GM23338 (cell line): ENCODE data around the gene CACNA2D3. TPM values are rescaled to one million over a fixed set of nuclear protein-coding genes. Genes with fewer than 3 reads are reported as not detected.

Experiments
- ATAC-seq: fragments of 200-7000 bp; cut with Tn5 transposase; 3 replicates; pipeline ENCODE4 v1.9.1; 2020
- DNase-seq: peaks from one replicate; pipeline ENCODE4 v3.0.0-alpha.2; 2015; ENCODE audit warnings: low spot score
- H2AFZ ChIP-seq: fragments of 200-600 bp; sonication (generic); 2 replicates; pipeline ENCODE4 v1.8.0; 2016; ENCODE audit warnings: antibody characterized with exemption, mild to moderate bottlenecking, moderate library complexity
- H3F3A ChIP-seq: fragments of 200-600 bp; sonication (generic); replicated peaks from 2 replicates; pipeline ENCODE4 v1.8.0; 2017; ENCODE audit warnings: antibody characterized with exemption, mixed run types, low read depth
- H3K27ac ChIP-seq: fragments of 200-600 bp; sonication (generic); 2 replicates; pipeline ENCODE4 v1.6.1; 2016; ENCODE audit warnings: low read depth
- H3K27me3 ChIP-seq: fragments of 200-600 bp; sonication (generic); 2 replicates; pipeline ENCODE4 v1.8.0; 2016; ENCODE audit warnings: mild to moderate bottlenecking, mixed run types, moderate library complexity; ENCODE audit not compliant: insufficient read depth
- H3K36me3 ChIP-seq: fragments of 200-600 bp; sonication (generic); 2 replicates; pipeline ENCODE4 v1.8.0; 2016; ENCODE audit warnings: mild to moderate bottlenecking; ENCODE audit not compliant: insufficient read depth
- H3K4me1 ChIP-seq: fragments of 200-600 bp; sonication (generic); 2 replicates; pipeline ENCODE4 v1.8.0; 2016; ENCODE audit warnings: mild to moderate bottlenecking, moderate library complexity; ENCODE audit not compliant: insufficient read depth
- H3K4me2 ChIP-seq: fragments of 200-600 bp; sonication (generic); 2 replicates; pipeline ENCODE4 v1.7.1; 2017; ENCODE audit warnings: mixed run types
- H3K4me3 ChIP-seq: fragments of 200-600 bp; sonication (generic); 2 replicates; pipeline ENCODE4 v1.6.1; 2016; ENCODE audit warnings: mixed run types
- H3K79me2 ChIP-seq: fragments of 200-600 bp; sonication (generic); replicated peaks from 2 replicates; pipeline ENCODE4 v1.8.0; 2017; ENCODE audit warnings: mild to moderate bottlenecking; ENCODE audit not compliant: insufficient read depth
- H3K9me2 ChIP-seq: fragments of 200-600 bp; sonication (generic); 2 replicates; pipeline ENCODE4 v1.8.0; 2017; ENCODE audit not compliant: insufficient read depth
- H4K20me1 ChIP-seq: fragments of 200-600 bp; sonication (generic); replicated peaks from 2 replicates; pipeline ENCODE4 v1.8.0; 2017; ENCODE audit warnings: mild to moderate bottlenecking; ENCODE audit not compliant: insufficient read depth
- H3K27ac Mint-ChIP-seq: 2 replicates; pipeline ENCODE4 v1.8.0; 2020; ENCODE audit warnings: inconsistent platforms, mild to moderate bottlenecking, moderate library complexity, mixed read lengths
- H3K27me3 Mint-ChIP-seq: 3 replicates; pipeline ENCODE4 v1.8.0; 2022; ENCODE audit warnings: low read depth, mild to moderate bottlenecking, moderate library complexity, mixed read lengths, inconsistent platforms; ENCODE audit not compliant: insufficient read depth, poor library complexity
- H3K36me3 Mint-ChIP-seq: 3 replicates; pipeline ENCODE4 v1.8.0; 2021; ENCODE audit warnings: low read depth, mild to moderate bottlenecking, inconsistent platforms, moderate library complexity, mixed read lengths
- H3K4me1 Mint-ChIP-seq: 3 replicates; pipeline ENCODE4 v1.8.0; 2020; ENCODE audit warnings: mild to moderate bottlenecking, inconsistent platforms, mixed read lengths
- H3K4me3 Mint-ChIP-seq: 3 replicates; pipeline ENCODE4 v1.8.0; 2021; ENCODE audit warnings: moderate library complexity, mild to moderate bottlenecking, inconsistent platforms, mixed read lengths
- H3K9me3 Mint-ChIP-seq: 3 replicates; pipeline ENCODE4 v1.8.0; 2020; ENCODE audit warnings: moderate library complexity, mild to moderate bottlenecking, inconsistent platforms, mixed read lengths
- CREB1 ChIP-seq: fragments of 250-450 bp; sonication (Bioruptor Pico); IDR thresholded peaks from 2 replicates; pipeline ENCODE4 v1.5.0; 2020; ENCODE audit warnings: low read depth, mild to moderate bottlenecking, moderate library complexity
- EZH2 ChIP-seq: fragments of 200-600 bp; sonication (generic); IDR thresholded peaks from one replicate; pipeline ENCODE4 v1.8.0; 2017; ENCODE audit warnings: antibody characterized with exemption, mild to moderate bottlenecking, low read depth; ENCODE audit not compliant: unreplicated experiment
- EZH2phosphoT487 ChIP-seq: fragments of 200-600 bp; sonication (generic); IDR thresholded peaks from one replicate; pipeline ENCODE4 v1.8.1; 2018; ENCODE audit warnings: antibody characterized with exemption; ENCODE audit not compliant: unreplicated experiment
- JUNB ChIP-seq: IDR thresholded peaks from one replicate; pipeline ENCODE4 v1.6.1; 2016; ENCODE audit warnings: antibody characterized with exemption; ENCODE audit not compliant: unreplicated experiment
- NANOG ChIP-seq: IDR thresholded peaks from 2 replicates; pipeline ENCODE4 v1.6.1; 2016; ENCODE audit warnings: antibody characterized with exemption, borderline replicate concordance
- POLR2AphosphoS5 ChIP-seq: IDR thresholded peaks from 2 replicates; pipeline ENCODE4 v1.6.1; 2016; ENCODE audit warnings: antibody characterized with exemption, low read depth
- STAT1 ChIP-seq: IDR thresholded peaks from one replicate; pipeline ENCODE4 v1.6.1; 2016; ENCODE audit warnings: antibody characterized with exemption; ENCODE audit not compliant: unreplicated experiment
- ZNF114 ChIP-seq: fragments of 250-450 bp; sonication (Bioruptor Pico); IDR thresholded peaks from 2 replicates; pipeline ENCODE4 v1.5.0; 2020; ENCODE audit warnings: mild to moderate bottlenecking, moderate library complexity
- ZNF331 ChIP-seq: fragments of 250-450 bp; sonication (Bioruptor Pico); IDR thresholded peaks from 2 replicates; pipeline ENCODE4 v1.5.0; 2020; ENCODE audit warnings: low read depth, mild to moderate bottlenecking, moderate library complexity
- polyA plus RNA-seq: library from polyadenylated mRNA; unstranded; fragments of >200 nt; fragmentation: Nextera tagmentation; extraction: Ambion mirVana; gene quantifications from 2 replicates; pipeline ENCODE4 v1.2.1, GENCODE V29; 2016
- total RNA-seq: library from RNA; depleted of rRNA; stranded (reverse); fragments of >200 nt; shearing (Covaris generic); gene quantifications from 2 replicates; pipeline ENCODE4 v1.2.3, GENCODE V29; 2014
- TF ChIP-seq, protein P1 (sequence below): IDR thresholded peaks from 2 replicates; pipeline ENCODE4 v1.6.1; 2016; ENCODE audit warnings: antibody characterized with exemption
- TF ChIP-seq, protein P2 (sequence below), 2 experiments: fragments of 200-600 bp in 1 of 2; sonication (generic) in 1 of 2; conservative IDR thresholded peaks; 2 replicates each; pipeline versions ENCODE4 v1.5.1 to v1.6.1; 2016 to 2017; ENCODE audit warnings: antibody characterized with exemption in 2 of 2, low read depth in 2 of 2, mild to moderate bottlenecking in 2 of 2, moderate library complexity in 1 of 2
- TF ChIP-seq, protein P3 (sequence below): IDR thresholded peaks from one replicate; pipeline ENCODE4 v1.6.1; 2018; ENCODE audit warnings: antibody characterized with exemption; ENCODE audit not compliant: unreplicated experiment

The CACNA2D3 gene
- total and polyA plus RNA-seq, 2 experiments from 2014 or later = 2.2 to 2.3 TPM

DNA sequence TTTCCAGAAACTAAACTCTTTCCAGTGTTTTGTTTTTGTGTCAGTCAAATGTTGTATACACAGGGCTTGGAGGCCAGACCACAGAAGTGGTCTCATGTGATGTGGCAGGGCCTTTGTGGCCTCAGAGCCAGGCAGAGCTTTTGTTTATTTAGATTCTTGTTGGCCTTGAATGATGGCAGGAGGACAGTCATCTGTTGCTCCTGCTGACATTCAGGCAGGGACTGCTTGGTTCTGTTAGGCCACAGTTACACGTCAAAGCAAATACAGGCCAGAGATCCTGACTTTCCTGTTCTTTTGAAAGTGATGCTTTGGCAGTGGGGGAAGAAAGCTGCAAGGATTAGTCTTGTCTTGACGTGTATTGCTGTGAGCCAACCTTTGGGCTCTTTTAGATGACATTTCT, 325.1 kb downstream of the CACNA2D3 start (continued):
- no peak for TF ChIP-seq JUNB
- TF ChIP-seq, protein P1, sequence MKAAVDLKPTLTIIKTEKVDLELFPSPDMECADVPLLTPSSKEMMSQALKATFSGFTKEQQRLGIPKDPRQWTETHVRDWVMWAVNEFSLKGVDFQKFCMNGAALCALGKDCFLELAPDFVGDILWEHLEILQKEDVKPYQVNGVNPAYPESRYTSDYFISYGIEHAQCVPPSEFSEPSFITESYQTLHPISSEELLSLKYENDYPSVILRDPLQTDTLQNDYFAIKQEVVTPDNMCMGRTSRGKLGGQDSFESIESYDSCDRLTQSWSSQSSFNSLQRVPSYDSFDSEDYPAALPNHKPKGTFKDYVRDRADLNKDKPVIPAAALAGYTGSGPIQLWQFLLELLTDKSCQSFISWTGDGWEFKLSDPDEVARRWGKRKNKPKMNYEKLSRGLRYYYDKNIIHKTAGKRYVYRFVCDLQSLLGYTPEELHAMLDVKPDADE = no peak

DNA sequence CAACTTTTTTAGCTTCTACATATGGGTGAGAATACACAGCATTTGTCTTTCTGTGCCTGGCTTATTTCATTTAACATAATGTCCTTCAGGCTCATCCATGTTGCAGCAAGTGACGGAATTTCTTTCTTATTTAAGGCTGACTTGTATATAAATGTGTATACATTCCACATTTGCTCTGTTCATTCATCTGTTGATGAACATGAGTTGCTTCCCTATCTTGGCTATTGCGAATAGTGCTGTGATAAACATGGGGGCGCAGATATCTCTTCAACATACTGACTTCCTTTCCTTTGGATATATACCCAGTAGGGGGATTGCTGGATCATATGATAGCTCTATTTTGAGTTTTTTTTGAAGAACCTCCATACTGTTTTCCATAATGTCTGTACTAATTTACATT, 332.5 kb downstream of the CACNA2D3 start:
- Histone ChIP-seq H3K36me3 (no peaks in the 10 kb centered on the region), H3K4me1 (no peaks in the 10 kb centered on the region), H3K27ac (no peak overlapping the region), H3K9me2 (no peaks in the 10 kb centered on the region), H3F3A (no peaks in the 10 kb centered on the region), H4K20me1 (no peaks in the 10 kb centered on the region), H2AFZ (no peak overlapping the region), H3K4me3 (no peak overlapping the region), H3K27me3 (no peaks in the 10 kb centered on the region), H3K4me2 (no peak overlapping the region), H3K79me2 (no peaks in the 10 kb centered on the region)
- ATAC-seq = no peak
- Mint-ChIP-seq H3K4me1 (no peaks in the 10 kb centered on the region), H3K4me3 (no peak overlapping the region), H3K27me3 (peaks cover 2% of the 10 kb centered on the region), H3K36me3 (no peaks in the 10 kb centered on the region; the same call in 2 of the 3 replicates), H3K9me3 (peaks cover 20% of the 10 kb centered on the region; the same call in 2 of the 3 replicates), H3K27ac (no peak overlapping the region)
- DNase-seq = no peak
- no peak for TF ChIP-seq EZH2
- TF ChIP-seq JUNB = no peak
- TF ChIP-seq, protein P2, sequence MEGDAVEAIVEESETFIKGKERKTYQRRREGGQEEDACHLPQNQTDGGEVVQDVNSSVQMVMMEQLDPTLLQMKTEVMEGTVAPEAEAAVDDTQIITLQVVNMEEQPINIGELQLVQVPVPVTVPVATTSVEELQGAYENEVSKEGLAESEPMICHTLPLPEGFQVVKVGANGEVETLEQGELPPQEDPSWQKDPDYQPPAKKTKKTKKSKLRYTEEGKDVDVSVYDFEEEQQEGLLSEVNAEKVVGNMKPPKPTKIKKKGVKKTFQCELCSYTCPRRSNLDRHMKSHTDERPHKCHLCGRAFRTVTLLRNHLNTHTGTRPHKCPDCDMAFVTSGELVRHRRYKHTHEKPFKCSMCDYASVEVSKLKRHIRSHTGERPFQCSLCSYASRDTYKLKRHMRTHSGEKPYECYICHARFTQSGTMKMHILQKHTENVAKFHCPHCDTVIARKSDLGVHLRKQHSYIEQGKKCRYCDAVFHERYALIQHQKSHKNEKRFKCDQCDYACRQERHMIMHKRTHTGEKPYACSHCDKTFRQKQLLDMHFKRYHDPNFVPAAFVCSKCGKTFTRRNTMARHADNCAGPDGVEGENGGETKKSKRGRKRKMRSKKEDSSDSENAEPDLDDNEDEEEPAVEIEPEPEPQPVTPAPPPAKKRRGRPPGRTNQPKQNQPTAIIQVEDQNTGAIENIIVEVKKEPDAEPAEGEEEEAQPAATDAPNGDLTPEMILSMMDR (conservative IDR thresholded peaks at IDR 0.05; ENCODE audit: low read depth in 2 of 2) = no peak
- TF ChIP-seq ZNF331 (CRISPR knock-in tag) = no peak
- no peak for TF ChIP-seq EZH2phosphoT487
- TF ChIP-seq, protein P3, sequence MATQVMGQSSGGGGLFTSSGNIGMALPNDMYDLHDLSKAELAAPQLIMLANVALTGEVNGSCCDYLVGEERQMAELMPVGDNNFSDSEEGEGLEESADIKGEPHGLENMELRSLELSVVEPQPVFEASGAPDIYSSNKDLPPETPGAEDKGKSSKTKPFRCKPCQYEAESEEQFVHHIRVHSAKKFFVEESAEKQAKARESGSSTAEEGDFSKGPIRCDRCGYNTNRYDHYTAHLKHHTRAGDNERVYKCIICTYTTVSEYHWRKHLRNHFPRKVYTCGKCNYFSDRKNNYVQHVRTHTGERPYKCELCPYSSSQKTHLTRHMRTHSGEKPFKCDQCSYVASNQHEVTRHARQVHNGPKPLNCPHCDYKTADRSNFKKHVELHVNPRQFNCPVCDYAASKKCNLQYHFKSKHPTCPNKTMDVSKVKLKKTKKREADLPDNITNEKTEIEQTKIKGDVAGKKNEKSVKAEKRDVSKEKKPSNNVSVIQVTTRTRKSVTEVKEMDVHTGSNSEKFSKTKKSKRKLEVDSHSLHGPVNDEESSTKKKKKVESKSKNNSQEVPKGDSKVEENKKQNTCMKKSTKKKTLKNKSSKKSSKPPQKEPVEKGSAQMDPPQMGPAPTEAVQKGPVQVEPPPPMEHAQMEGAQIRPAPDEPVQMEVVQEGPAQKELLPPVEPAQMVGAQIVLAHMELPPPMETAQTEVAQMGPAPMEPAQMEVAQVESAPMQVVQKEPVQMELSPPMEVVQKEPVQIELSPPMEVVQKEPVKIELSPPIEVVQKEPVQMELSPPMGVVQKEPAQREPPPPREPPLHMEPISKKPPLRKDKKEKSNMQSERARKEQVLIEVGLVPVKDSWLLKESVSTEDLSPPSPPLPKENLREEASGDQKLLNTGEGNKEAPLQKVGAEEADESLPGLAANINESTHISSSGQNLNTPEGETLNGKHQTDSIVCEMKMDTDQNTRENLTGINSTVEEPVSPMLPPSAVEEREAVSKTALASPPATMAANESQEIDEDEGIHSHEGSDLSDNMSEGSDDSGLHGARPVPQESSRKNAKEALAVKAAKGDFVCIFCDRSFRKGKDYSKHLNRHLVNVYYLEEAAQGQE = no peak
- TF ChIP-seq CREB1 (CRISPR knock-in tag) = no peak
- TF ChIP-seq POLR2AphosphoS5 = no peak
- no peak for TF ChIP-seq NANOG
- TF ChIP-seq STAT1 = no peak
- TF ChIP-seq ZNF114 = no peak
